ENCODE measurements around the gene SLIT1. TPM values are rescaled to one million over a fixed set of nuclear protein-coding genes. Genes with fewer than 3 reads are reported as not detected.

SLIT1 gene
- total and polyA plus RNA-seq, 5 donors from 2014 or later, result 0.32 TPM; not detected in 4

- Histone ChIP-seq H3K27ac (ENCODE audit: insufficient read depth, low read length, poor library complexity, severe bottlenecking) (no peak overlapping the region), H3K4me1 (ENCODE audit: control insufficient read depth, insufficient read depth, low read length, poor library complexity, severe bottlenecking) (no peaks in the 10 kb centered on the region), H3K27me3 (ENCODE audit: control insufficient read depth, insufficient read depth, low read length) (peaks cover 4% of the 10 kb centered on the region), H3K36me3 (ENCODE audit: control insufficient read depth, insufficient read depth, low read length) (no peaks in the 10 kb centered on the region), H3K9me3 (ENCODE audit: control insufficient read depth in 2 of 2, low read length in 2 of 2) (no peaks in the 10 kb centered on the region), H3K4me3 (ENCODE audit: low read depth, low read length) (no peak overlapping the region)
- Mint-ChIP-seq H3K27me3 (peaks cover 32% of the 10 kb centered on the region), H3K4me1 (no peaks in the 10 kb centered on the region), H3K9me3 (no peaks in the 10 kb centered on the region), H3K4me3 (no peak overlapping the region), H3K27ac (no peak overlapping the region), H3K36me3 (no peaks in the 10 kb centered on the region)
- no peak for DNase-seq
- no peak for ATAC-seq (ENCODE audit: low read depth in 2 of 2)
Measured at GRCh38 chr10:97178074-97178473, 7.7 kb downstream of the SLIT1 start.

DNA sequence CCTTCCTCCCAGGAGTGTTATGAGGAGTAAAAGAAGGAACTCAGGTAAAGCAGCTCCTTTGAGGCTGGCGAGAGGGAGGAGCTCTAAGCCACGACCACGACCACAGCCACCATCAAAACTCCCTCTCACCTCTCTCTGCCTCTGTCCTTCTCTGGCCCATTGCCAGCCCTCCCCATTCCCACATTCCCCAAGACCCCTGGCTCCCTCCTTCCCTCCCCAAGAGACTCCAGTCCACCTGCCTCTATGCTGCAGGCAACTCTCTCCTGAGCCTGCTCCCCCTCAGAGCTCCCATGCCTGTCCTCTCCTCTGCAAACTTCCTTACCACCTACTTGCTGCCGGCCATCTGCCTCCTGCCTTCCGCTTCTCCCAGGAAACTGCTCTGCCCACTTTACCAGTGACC is 9.5 kb downstream of the SLIT1 start:
- Mint-ChIP-seq H3K4me1 (peaks cover 0 to 1% (median 0%) of the 10 kb centered on the region in 4 donors), H3K27ac (no peak overlapping the region), H3K36me3 (no peaks in the 10 kb centered on the region), H3K9me3 (no peaks in the 10 kb centered on the region), H3K27me3 (peaks cover 18% of the 10 kb centered on the region), H3K4me3 (no peak overlapping the region)
- DNase-seq (no peak), ATAC-seq (ENCODE audit: low read depth in 2 of 2) (no peak)
- no peak overlapping the region for H3K27ac ChIP-seq (ENCODE audit: insufficient read depth, low read length, poor library complexity, severe bottlenecking)
- H3K4me1 ChIP-seq (ENCODE audit: control insufficient read depth, insufficient read depth, low read length, poor library complexity, severe bottlenecking), result no peaks in the 10 kb centered on the region
- H3K9me3 ChIP-seq (ENCODE audit: control insufficient read depth in 2 of 2, low read length in 2 of 2), result no peaks in the 10 kb centered on the region
- H3K36me3 ChIP-seq (ENCODE audit: control insufficient read depth, insufficient read depth, low read length), result no peaks in the 10 kb centered on the region
- no peak overlapping the region for H3K4me3 ChIP-seq (ENCODE audit: low read depth, low read length)
- peaks cover 6% of the 10 kb centered on the region for H3K27me3 ChIP-seq (ENCODE audit: control insufficient read depth, insufficient read depth, low read length)

DNA sequence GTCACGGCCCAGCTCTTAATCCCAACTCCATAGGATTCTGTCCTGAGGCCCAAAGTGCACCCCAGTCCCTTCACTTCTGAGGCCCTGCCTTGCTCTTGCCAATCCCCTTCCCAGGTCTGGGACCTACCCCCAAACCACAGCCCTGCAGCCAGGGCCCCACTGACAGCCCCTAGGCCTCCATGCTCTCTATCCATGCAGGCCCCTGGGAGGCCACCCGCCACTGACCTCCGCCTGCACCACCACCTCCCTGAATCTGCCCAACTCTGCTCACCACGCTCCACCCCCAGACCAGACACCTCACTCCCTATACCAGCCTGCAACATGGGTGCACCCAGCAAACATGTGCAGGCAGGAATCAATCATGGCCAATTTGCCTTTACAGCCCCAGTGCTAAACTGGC is 10.2 kb downstream of the SLIT1 start:
- Mint-ChIP-seq H3K9me3 (no peaks in the 10 kb centered on the region), H3K27me3 (peaks cover 11% of the 10 kb centered on the region), H3K27ac (peak overlapping the region in 1 of 3 donors; percentile 5), H3K36me3 (no peaks in the 10 kb centered on the region), H3K4me3 (no peak overlapping the region), H3K4me1 (peaks cover 0 to 2% (median 0%) of the 10 kb centered on the region in 4 donors)
- Histone ChIP-seq H3K36me3 (ENCODE audit: control insufficient read depth, insufficient read depth, low read length) (no peaks in the 10 kb centered on the region), H3K4me1 (ENCODE audit: control insufficient read depth, insufficient read depth, low read length, poor library complexity, severe bottlenecking) (no peaks in the 10 kb centered on the region), H3K9me3 (ENCODE audit: control insufficient read depth in 2 of 2, low read length in 2 of 2) (no peaks in the 10 kb centered on the region), H3K27me3 (ENCODE audit: control insufficient read depth, insufficient read depth, low read length) (peaks cover 6% of the 10 kb centered on the region), H3K4me3 (ENCODE audit: low read depth, low read length) (no peak overlapping the region), H3K27ac (ENCODE audit: insufficient read depth, low read length, poor library complexity, severe bottlenecking) (no peak overlapping the region)
- ATAC-seq (ENCODE audit: low read depth in 2 of 2), result no peak
- no peak for DNase-seq

DNA sequence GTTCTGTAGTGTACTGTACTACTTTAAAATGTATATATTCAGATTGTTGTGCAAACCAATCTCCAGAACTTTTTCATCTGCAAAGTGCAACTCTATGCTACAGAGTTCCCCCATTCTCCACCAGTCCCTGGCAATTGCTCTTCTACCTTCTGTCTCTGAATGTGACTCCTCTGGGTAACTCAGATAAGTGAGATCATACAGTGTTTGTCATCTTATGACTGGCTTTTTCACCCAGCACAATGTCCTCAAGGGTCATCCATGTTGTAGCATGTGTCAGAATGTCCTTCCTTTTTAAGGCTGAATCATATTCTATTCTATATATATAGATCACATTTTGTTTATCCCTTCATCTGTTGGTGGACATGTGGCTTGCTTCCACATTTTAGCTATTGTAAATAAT is 10.8 kb downstream of the SLIT1 start:
- H3K9me3 ChIP-seq (ENCODE audit: control insufficient read depth in 2 of 2, low read length in 2 of 2), result no peaks in the 10 kb centered on the region
- ATAC-seq (ENCODE audit: low read depth in 2 of 2) (no peak), DNase-seq (no peak)
- Mint-ChIP-seq H3K27ac (no peak overlapping the region), H3K27me3 (peaks cover 16% of the 10 kb centered on the region), H3K4me1 (peaks cover 0 to 2% (median 0%) of the 10 kb centered on the region in 4 donors), H3K4me3 (no peak overlapping the region), H3K9me3 (no peaks in the 10 kb centered on the region), H3K36me3 (no peaks in the 10 kb centered on the region)
- H3K4me1 ChIP-seq (ENCODE audit: control insufficient read depth, insufficient read depth, low read length, poor library complexity, severe bottlenecking), result no peaks in the 10 kb centered on the region
- peaks cover 9% of the 10 kb centered on the region for H3K27me3 ChIP-seq (ENCODE audit: control insufficient read depth, insufficient read depth, low read length)
- no peak overlapping the region for H3K4me3 ChIP-seq (ENCODE audit: low read depth, low read length)
- H3K27ac ChIP-seq (ENCODE audit: insufficient read depth, low read length, poor library complexity, severe bottlenecking), result no peak overlapping the region
- H3K36me3 ChIP-seq (ENCODE audit: control insufficient read depth, insufficient read depth, low read length), result no peaks in the 10 kb centered on the region

- H3K9me3 Mint-ChIP-seq, result no peaks in the 10 kb centered on the region
- peaks cover 16% of the 10 kb centered on the region for H3K27me3 Mint-ChIP-seq
- Histone ChIP-seq H3K27ac (ENCODE audit: insufficient read depth, low read length, poor library complexity, severe bottlenecking) (no peak overlapping the region), H3K27me3 (ENCODE audit: control insufficient read depth, insufficient read depth, low read length) (peaks cover 9% of the 10 kb centered on the region), H3K4me3 (ENCODE audit: low read depth, low read length) (no peak overlapping the region), H3K36me3 (ENCODE audit: control insufficient read depth, insufficient read depth, low read length) (no peaks in the 10 kb centered on the region), H3K9me3 (ENCODE audit: control insufficient read depth in 2 of 2, low read length in 2 of 2) (no peaks in the 10 kb centered on the region), H3K4me1 (ENCODE audit: control insufficient read depth, insufficient read depth, low read length, poor library complexity, severe bottlenecking) (no peaks in the 10 kb centered on the region)
- H3K4me3 Mint-ChIP-seq, result no peak overlapping the region
- no peaks in the 10 kb centered on the region for H3K36me3 Mint-ChIP-seq
- no peak for ATAC-seq (ENCODE audit: low read depth in 2 of 2)
- no peak overlapping the region for H3K27ac Mint-ChIP-seq
- peaks cover 0 to 2% (median 0%) of the 10 kb centered on the region in 4 donors for H3K4me1 Mint-ChIP-seq
- DNase-seq, result no peak
Measured at GRCh38 chr10:97174276-97174775, 11.4 kb downstream of the SLIT1 start.

DNA sequence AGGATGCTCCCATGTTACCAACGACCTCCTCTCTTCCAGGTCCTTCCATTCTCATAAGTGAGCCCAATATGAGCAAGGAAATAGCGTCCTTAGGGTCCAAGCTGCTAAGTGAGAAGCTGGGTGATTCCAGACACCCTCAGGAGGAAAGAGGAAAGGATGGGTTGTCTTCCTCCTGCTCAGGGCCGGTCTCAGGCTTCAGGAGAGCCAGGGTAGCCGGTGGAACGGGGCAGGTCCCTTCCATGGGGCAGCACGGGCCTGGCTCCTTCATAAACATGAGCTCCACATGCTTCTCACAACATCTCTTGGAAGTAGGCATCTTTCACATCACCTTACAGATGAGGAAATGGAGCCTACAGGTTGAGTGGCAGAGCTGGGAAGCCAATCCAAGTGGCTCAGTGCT is 12.7 kb downstream of the SLIT1 start:
- ATAC-seq (ENCODE audit: low read depth in 2 of 2) (no peak), DNase-seq (no peak)
- Mint-ChIP-seq H3K36me3 (no peaks in the 10 kb centered on the region), H3K4me3 (no peak overlapping the region), H3K27ac (no peak overlapping the region), H3K4me1 (peaks cover 0 to 2% (median 0%) of the 10 kb centered on the region in 4 donors), H3K9me3 (no peaks in the 10 kb centered on the region), H3K27me3 (peaks cover 17% of the 10 kb centered on the region)
- H3K36me3 ChIP-seq (ENCODE audit: control insufficient read depth, insufficient read depth, low read length), result no peaks in the 10 kb centered on the region
- no peak overlapping the region for H3K27ac ChIP-seq (ENCODE audit: insufficient read depth, low read length, poor library complexity, severe bottlenecking)
- H3K9me3 ChIP-seq (ENCODE audit: control insufficient read depth in 2 of 2, low read length in 2 of 2), result no peaks in the 10 kb centered on the region
- no peak overlapping the region for H3K4me3 ChIP-seq (ENCODE audit: low read depth, low read length)
- H3K27me3 ChIP-seq (ENCODE audit: control insufficient read depth, insufficient read depth, low read length), result peaks cover 7% of the 10 kb centered on the region
- no peaks in the 10 kb centered on the region for H3K4me1 ChIP-seq (ENCODE audit: control insufficient read depth, insufficient read depth, low read length, poor library complexity, severe bottlenecking)

GRCh38 chr10:97171001-97171400 is 14.8 kb downstream of the SLIT1 start:
- Mint-ChIP-seq H3K36me3 (no peaks in the 10 kb centered on the region), H3K4me3 (no peak overlapping the region), H3K27me3 (peaks cover 23% of the 10 kb centered on the region), H3K9me3 (no peaks in the 10 kb centered on the region), H3K27ac (no peak overlapping the region), H3K4me1 (peaks cover 0 to 2% (median 0%) of the 10 kb centered on the region in 4 donors)
- DNase-seq (no peak), ATAC-seq (ENCODE audit: low read depth in 2 of 2) (no peak)
- Histone ChIP-seq H3K9me3 (ENCODE audit: control insufficient read depth in 2 of 2, low read length in 2 of 2) (no peaks in the 10 kb centered on the region), H3K27me3 (ENCODE audit: control insufficient read depth, insufficient read depth, low read length) (peaks cover 5% of the 10 kb centered on the region), H3K36me3 (ENCODE audit: control insufficient read depth, insufficient read depth, low read length) (no peaks in the 10 kb centered on the region), H3K4me1 (ENCODE audit: control insufficient read depth, insufficient read depth, low read length, poor library complexity, severe bottlenecking) (no peaks in the 10 kb centered on the region), H3K4me3 (ENCODE audit: low read depth, low read length) (no peak overlapping the region), H3K27ac (ENCODE audit: insufficient read depth, low read length, poor library complexity, severe bottlenecking) (no peak overlapping the region)

DNA sequence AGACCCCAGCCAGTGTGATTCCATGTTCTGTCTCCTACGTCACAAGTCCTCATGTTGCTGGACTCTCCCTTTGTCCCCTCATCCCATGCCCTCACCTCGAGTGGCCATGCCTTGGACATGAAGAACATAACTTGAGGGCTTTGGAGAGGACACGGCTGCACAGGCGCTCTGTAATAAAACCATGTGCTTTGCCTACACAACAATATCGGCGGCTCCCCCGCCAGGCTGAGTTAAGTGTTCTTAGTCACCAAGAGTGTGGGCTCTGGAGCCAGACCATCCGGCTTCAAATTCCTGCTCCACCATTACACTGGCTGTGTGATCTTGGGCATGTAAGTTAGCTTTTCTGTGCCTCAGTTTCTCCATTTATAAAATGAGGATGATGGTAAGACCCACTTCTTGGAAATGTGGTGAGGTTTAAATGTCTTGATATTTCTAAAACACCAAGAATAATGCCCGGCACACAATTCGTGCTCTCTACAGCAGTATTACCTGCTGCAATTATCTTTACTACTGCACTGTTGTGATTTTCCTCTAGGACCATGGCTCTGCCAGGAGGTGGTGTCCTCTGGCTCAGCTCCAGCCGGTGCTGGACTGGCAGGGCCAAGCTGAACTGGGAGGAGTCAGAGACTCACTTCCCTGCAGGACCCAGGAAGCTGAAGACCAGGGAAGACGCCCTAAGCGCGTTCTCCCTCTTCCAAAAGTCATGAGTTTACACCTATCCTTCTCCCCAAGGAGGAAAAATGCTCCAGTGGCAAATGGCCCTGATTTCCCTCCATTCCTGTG is 15.7 kb downstream of the SLIT1 start:
- ATAC-seq (ENCODE audit: low read depth in 2 of 2) (no peak), DNase-seq (no peak)
- no peaks in the 10 kb centered on the region for H3K36me3 ChIP-seq (ENCODE audit: control insufficient read depth, insufficient read depth, low read length)
- peaks cover 5% of the 10 kb centered on the region for H3K27me3 ChIP-seq (ENCODE audit: control insufficient read depth, insufficient read depth, low read length)
- Mint-ChIP-seq H3K27me3 (peaks cover 22% of the 10 kb centered on the region), H3K4me3 (no peak overlapping the region), H3K9me3 (peaks cover 0 to 1% (median 0%) of the 10 kb centered on the region in 7 donors), H3K4me1 (peaks cover 0 to 2% (median 0%) of the 10 kb centered on the region in 4 donors), H3K36me3 (no peaks in the 10 kb centered on the region), H3K27ac (no peak overlapping the region)
- H3K27ac ChIP-seq (ENCODE audit: insufficient read depth, low read length, poor library complexity, severe bottlenecking), result no peak overlapping the region
- no peaks in the 10 kb centered on the region for H3K4me1 ChIP-seq (ENCODE audit: control insufficient read depth, insufficient read depth, low read length, poor library complexity, severe bottlenecking)
- no peak overlapping the region for H3K4me3 ChIP-seq (ENCODE audit: low read depth, low read length)
- H3K9me3 ChIP-seq (ENCODE audit: control insufficient read depth in 2 of 2, low read length in 2 of 2), result no peaks in the 10 kb centered on the region

All from CD4-positive, CD25-positive, alpha-beta regulatory T cell (primary cell).